ENCODE measurements around the gene ZNF775. TPM values are rescaled to one million over a fixed set of nuclear protein-coding genes. Genes with fewer than 3 reads are reported as not detected.

Gene ZNF775
- polyA plus RNA-seq, 3 donors, result 1.3 to 2.7 (median 1.4) TPM

DNA sequence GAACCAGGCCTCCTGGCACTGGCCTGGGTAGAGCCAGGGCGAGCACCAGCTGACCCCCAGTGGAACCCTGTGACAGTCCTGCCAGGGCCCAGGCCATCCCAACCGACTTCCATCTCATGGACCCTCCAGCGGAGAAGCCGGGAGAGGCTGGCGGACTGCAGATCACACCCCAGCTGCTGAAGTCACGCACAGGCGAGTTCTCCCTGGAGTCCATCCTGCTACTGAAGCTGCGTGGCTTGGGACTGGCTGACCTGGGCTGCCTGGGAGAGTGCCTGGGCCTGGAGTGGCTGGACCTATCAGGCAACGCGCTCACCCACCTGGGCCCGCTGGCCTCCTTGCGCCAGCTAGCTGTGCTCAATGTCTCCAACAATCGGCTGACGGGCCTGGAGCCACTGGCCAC, 42.4 kb upstream of the ZNF775 start:
- peaks cover 12 to 25% of the 10 kb centered on the region in 2 donors for H3K27me3 ChIP-seq (ENCODE audit: control insufficient read depth in 2 of 2, insufficient read depth in 2 of 2, low read length in 2 of 2)
- TF ChIP-seq, protein P1, sequence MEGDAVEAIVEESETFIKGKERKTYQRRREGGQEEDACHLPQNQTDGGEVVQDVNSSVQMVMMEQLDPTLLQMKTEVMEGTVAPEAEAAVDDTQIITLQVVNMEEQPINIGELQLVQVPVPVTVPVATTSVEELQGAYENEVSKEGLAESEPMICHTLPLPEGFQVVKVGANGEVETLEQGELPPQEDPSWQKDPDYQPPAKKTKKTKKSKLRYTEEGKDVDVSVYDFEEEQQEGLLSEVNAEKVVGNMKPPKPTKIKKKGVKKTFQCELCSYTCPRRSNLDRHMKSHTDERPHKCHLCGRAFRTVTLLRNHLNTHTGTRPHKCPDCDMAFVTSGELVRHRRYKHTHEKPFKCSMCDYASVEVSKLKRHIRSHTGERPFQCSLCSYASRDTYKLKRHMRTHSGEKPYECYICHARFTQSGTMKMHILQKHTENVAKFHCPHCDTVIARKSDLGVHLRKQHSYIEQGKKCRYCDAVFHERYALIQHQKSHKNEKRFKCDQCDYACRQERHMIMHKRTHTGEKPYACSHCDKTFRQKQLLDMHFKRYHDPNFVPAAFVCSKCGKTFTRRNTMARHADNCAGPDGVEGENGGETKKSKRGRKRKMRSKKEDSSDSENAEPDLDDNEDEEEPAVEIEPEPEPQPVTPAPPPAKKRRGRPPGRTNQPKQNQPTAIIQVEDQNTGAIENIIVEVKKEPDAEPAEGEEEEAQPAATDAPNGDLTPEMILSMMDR (IDR thresholded peaks at IDR 0.05), result no peak
- H3K79me2 ChIP-seq (ENCODE audit: insufficient read depth, low read length), result no peaks in the 10 kb centered on the region
- no peak overlapping the region for H3K27ac Mint-ChIP-seq
- H3K9me3 Mint-ChIP-seq, result peaks cover 0 to 10% (median 2%) of the 10 kb centered on the region in 7 donors
- DNase-seq, result no peak
- 97% methylated on average over 14 of the region's 14 CpGs for WGBS (ENCODE audit: insufficient coverage)
- no peaks in the 10 kb centered on the region for H3K9me3 ChIP-seq (replicated peaks in 1 of 2; ENCODE audit: control insufficient read depth in 1 of 2, insufficient read depth in 1 of 2, low read length in 2 of 2)
- H3K4me1 Mint-ChIP-seq, result peaks cover 12% of the 10 kb centered on the region
- H3K9ac ChIP-seq (ENCODE audit: insufficient read depth, low read length, poor library complexity, severe bottlenecking), result no peak overlapping the region
- H3K27me3 Mint-ChIP-seq (ENCODE audit: low read depth in 3 of 3), result peaks cover 20 to 26% (median 22%) of the 10 kb centered on the region in 3 donors
- no peak overlapping the region for H2AFZ ChIP-seq (ENCODE audit: insufficient read depth, low read depth, low read length, poor library complexity, severe bottlenecking)
- no peak overlapping the region for H3K4me3 ChIP-seq (replicated peaks in 1 of 3; ENCODE audit: low read depth in 2 of 3, low read length in 3 of 3)
- no peak overlapping the region for H3K27ac ChIP-seq (ENCODE audit: low read depth in 1 of 2, low read length in 2 of 2)
- peaks cover 6 to 12% of the 10 kb centered on the region in 2 donors for H3K4me1 ChIP-seq (ENCODE audit: control insufficient read depth in 1 of 2, insufficient read depth in 2 of 2, low read length in 2 of 2)
- H4K20me1 ChIP-seq (ENCODE audit: insufficient read depth, low read length), result no peaks in the 10 kb centered on the region
- H3K36me3 Mint-ChIP-seq, result peaks cover 5 to 10% of the 10 kb centered on the region in 2 donors
- H3K36me3 ChIP-seq (replicated peaks in 1 of 2; ENCODE audit: control insufficient read depth in 1 of 2, insufficient read depth in 2 of 2, low read length in 2 of 2), result no peaks in the 10 kb centered on the region
- no peak overlapping the region for H3K4me3 Mint-ChIP-seq
- intact Hi-C loops (cut with micrococcal nuclease), result no loop called here
- no peak overlapping the region for H3K4me2 ChIP-seq (replicated peaks; ENCODE audit: extremely low read depth, low read length, poor library complexity, severe bottlenecking)

DNA sequence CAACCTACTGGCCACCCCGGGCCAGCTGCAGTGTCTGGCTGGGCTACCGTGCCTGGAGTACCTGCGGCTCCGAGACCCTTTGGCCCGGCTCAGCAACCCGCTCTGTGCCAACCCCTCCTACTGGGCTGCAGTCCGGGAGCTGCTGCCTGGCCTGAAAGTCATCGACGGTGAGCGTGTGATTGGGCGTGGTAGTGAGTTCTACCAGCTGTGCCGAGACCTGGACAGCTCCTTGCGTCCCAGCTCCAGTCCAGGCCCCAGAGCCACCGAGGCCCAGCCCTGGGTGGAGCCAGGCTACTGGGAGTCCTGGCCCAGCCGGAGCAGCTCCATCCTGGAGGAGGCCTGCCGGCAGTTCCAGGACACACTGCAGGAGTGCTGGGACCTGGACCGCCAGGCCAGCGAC, 42.0 kb upstream of the ZNF775 start:
- Mint-ChIP-seq H3K36me3 (peaks cover 5 to 10% of the 10 kb centered on the region in 2 donors), H3K4me1 (peaks cover 12% of the 10 kb centered on the region), H3K9me3 (peaks cover 0 to 12% (median 4%) of the 10 kb centered on the region in 7 donors), H3K4me3 (no peak overlapping the region), H3K27ac (no peak overlapping the region), H3K27me3 (ENCODE audit: low read depth in 3 of 3) (peaks cover 25 to 31% (median 27%) of the 10 kb centered on the region in 3 donors)
- no peaks in the 10 kb centered on the region for H4K20me1 ChIP-seq (ENCODE audit: insufficient read depth, low read length)
- peaks cover 16 to 29% of the 10 kb centered on the region in 2 donors for H3K27me3 ChIP-seq (ENCODE audit: control insufficient read depth in 2 of 2, insufficient read depth in 2 of 2, low read length in 2 of 2)
- no peak overlapping the region for H3K4me2 ChIP-seq (replicated peaks; ENCODE audit: extremely low read depth, low read length, poor library complexity, severe bottlenecking)
- no peak overlapping the region for H3K9ac ChIP-seq (ENCODE audit: insufficient read depth, low read length, poor library complexity, severe bottlenecking)
- H3K4me1 ChIP-seq (ENCODE audit: control insufficient read depth in 1 of 2, insufficient read depth in 2 of 2, low read length in 2 of 2), result peaks cover 6 to 12% of the 10 kb centered on the region in 2 donors
- TF ChIP-seq, protein P1 (IDR thresholded peaks at IDR 0.05), result no peak
- no peaks in the 10 kb centered on the region for H3K79me2 ChIP-seq (ENCODE audit: insufficient read depth, low read length)
- H3K36me3 ChIP-seq (replicated peaks in 1 of 2; ENCODE audit: control insufficient read depth in 1 of 2, insufficient read depth in 2 of 2, low read length in 2 of 2), result no peaks in the 10 kb centered on the region
- 98% methylated on average over 18 of the region's 18 CpGs for WGBS (ENCODE audit: insufficient coverage)
- no peak overlapping the region for H3K27ac ChIP-seq (ENCODE audit: low read depth in 1 of 2, low read length in 2 of 2)
- DNase-seq, result no peak
- intact Hi-C loops (cut with micrococcal nuclease), result no loop called here
- H3K4me3 ChIP-seq (replicated peaks in 1 of 3; ENCODE audit: low read depth in 2 of 3, low read length in 3 of 3), result no peak overlapping the region
- peaks cover 0 to 3% of the 10 kb centered on the region in 2 donors for H3K9me3 ChIP-seq (replicated peaks in 1 of 2; ENCODE audit: control insufficient read depth in 1 of 2, insufficient read depth in 1 of 2, low read length in 2 of 2)
- no peak overlapping the region for H2AFZ ChIP-seq (ENCODE audit: insufficient read depth, low read depth, low read length, poor library complexity, severe bottlenecking)
